ENCODE results near the gene MAP7D3.

Gene MAP7D3

GRCh38 chrX:136194536-136194935 lies 56.7 kb downstream of the MAP7D3 start:
- no peaks in the 10 kb centered on the region for H3K36me3 ChIP-seq (ENCODE audit: low read depth)
- no peak for TF ChIP-seq CTCF (IDR thresholded peaks at IDR 0.05; ENCODE audit: poor library complexity, severe bottlenecking)
- DNase-seq (ENCODE audit: low spot score) (no peak), ATAC-seq (ENCODE audit: low read depth) (no peak)
- H3K27me3 ChIP-seq (ENCODE audit: insufficient read depth, poor library complexity, severe bottlenecking) = no peaks in the 10 kb centered on the region
- H3K4me1 ChIP-seq (ENCODE audit: insufficient read depth, poor library complexity, severe bottlenecking) = peaks cover 10% of the 10 kb centered on the region
- no peak overlapping the region for H3K4me3 ChIP-seq (ENCODE audit: severe bottlenecking)
- no peak overlapping the region for H3K27ac ChIP-seq (ENCODE audit: poor library complexity, severe bottlenecking)
- H3K9me3 ChIP-seq (ENCODE audit: severe bottlenecking) = no peaks in the 10 kb centered on the region

- Histone ChIP-seq H3K36me3 (ENCODE audit: low read depth) (no peaks in the 10 kb centered on the region), H3K9me3 (ENCODE audit: severe bottlenecking) (no peaks in the 10 kb centered on the region), H3K27me3 (ENCODE audit: insufficient read depth, poor library complexity, severe bottlenecking) (no peaks in the 10 kb centered on the region), H3K27ac (ENCODE audit: poor library complexity, severe bottlenecking) (no peak overlapping the region), H3K4me1 (ENCODE audit: insufficient read depth, poor library complexity, severe bottlenecking) (peaks cover 2% of the 10 kb centered on the region), H3K4me3 (ENCODE audit: severe bottlenecking) (no peak overlapping the region)
- TF ChIP-seq CTCF (IDR thresholded peaks at IDR 0.05; ENCODE audit: poor library complexity, severe bottlenecking) = no peak
- DNase-seq (ENCODE audit: low spot score) = no peak
- ATAC-seq (ENCODE audit: low read depth) = no peak
Observed at GRCh38 chrX:136193771-136194170, 57.4 kb downstream of the MAP7D3 start.

DNA sequence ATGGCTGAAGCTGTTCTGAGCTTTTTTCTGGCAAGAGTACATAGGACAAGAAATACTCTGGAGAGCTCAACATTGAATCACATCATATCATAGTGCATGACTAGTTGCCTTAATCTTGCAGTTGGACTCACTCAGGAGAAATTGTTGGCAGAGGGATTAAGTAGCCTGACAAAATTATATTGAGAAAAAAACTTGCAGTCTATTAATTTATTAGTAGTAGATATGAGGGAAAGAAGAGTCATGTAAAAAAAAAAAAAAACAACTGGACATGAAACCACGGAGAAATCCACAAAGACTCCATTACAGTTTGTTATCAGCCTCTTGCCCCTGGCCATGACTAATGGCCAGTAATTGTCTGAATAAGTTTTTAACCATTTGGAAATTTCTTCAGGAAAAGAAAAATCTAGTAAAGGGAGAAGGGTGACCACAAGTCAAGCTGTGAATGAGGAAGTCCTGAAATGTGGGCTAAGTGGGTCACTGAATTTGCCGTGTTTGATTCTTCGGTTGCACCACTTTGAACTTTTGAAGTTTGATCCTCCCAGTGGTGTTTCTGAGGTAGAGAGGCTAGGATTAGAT lies 58.3 kb downstream of the MAP7D3 start:
- no peak for TF ChIP-seq CTCF (IDR thresholded peaks at IDR 0.05; ENCODE audit: poor library complexity, severe bottlenecking)
- no peak overlapping the region for H3K27ac ChIP-seq (ENCODE audit: poor library complexity, severe bottlenecking)
- DNase-seq (ENCODE audit: low spot score) = no peak

DNA sequence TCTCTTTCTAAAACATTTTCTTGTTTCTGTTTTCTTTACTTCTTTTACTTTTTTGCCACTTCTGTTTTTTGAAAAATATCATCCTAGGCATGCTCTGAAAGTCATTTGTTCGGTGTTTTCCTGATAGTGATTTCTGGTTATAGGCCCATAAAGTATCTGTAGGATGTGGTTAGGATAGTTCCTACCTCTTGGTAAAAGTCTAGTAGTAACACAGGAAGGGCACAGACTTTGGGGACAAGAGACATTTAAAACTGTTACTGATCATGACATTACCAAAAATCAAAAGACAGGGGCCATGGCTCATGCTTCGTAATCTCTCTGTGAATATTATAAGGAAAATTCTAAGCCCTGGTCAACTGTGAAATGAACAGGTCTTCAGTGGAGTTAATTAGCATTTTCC lies 59.1 kb downstream of the MAP7D3 start:
- H3K4me3 ChIP-seq (ENCODE audit: severe bottlenecking) = no peak overlapping the region
- ATAC-seq (ENCODE audit: low read depth) (no peak), DNase-seq (ENCODE audit: low spot score) (no peak)
- no peaks in the 10 kb centered on the region for H3K36me3 ChIP-seq (ENCODE audit: low read depth)
- no peak for TF ChIP-seq CTCF (IDR thresholded peaks at IDR 0.05; ENCODE audit: poor library complexity, severe bottlenecking)
- no peaks in the 10 kb centered on the region for H3K27me3 ChIP-seq (ENCODE audit: insufficient read depth, poor library complexity, severe bottlenecking)
- no peak overlapping the region for H3K27ac ChIP-seq (ENCODE audit: poor library complexity, severe bottlenecking)
- H3K4me1 ChIP-seq (ENCODE audit: insufficient read depth, poor library complexity, severe bottlenecking) = no peaks in the 10 kb centered on the region
- H3K9me3 ChIP-seq (ENCODE audit: severe bottlenecking) = no peaks in the 10 kb centered on the region

More for the DNA sequence above, 58.3 kb downstream of the MAP7D3 start:
- peak; percentile 41; the same call in 1 of the 3 replicates for ATAC-seq (ENCODE audit: low read depth)
- Histone ChIP-seq H3K27me3 (ENCODE audit: insufficient read depth, poor library complexity, severe bottlenecking) (no peaks in the 10 kb centered on the region), H3K9me3 (ENCODE audit: severe bottlenecking) (no peaks in the 10 kb centered on the region), H3K36me3 (ENCODE audit: low read depth) (no peaks in the 10 kb centered on the region), H3K4me1 (ENCODE audit: insufficient read depth, poor library complexity, severe bottlenecking) (no peaks in the 10 kb centered on the region), H3K4me3 (ENCODE audit: severe bottlenecking) (no peak overlapping the region)

DNA sequence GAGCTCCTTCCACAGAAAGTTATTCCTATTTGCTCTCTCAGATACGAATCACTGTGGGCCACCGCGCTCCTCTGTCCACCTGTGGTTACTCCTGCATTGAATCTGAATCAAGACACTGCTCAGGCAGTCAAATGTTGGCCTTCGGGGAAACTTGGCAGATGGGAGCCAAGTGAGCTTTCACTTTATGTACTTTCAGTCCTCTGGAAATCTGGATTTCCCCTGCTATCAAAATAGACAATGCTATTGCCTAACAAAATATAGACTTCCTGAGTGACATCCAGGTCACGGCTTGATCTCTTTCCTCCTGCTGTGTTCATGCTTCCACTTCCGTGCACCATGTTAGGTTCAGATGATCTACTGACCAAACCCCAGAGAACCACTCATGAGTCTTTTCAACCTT lies 60.0 kb downstream of the MAP7D3 start:
- Histone ChIP-seq H3K27me3 (ENCODE audit: insufficient read depth, poor library complexity, severe bottlenecking) (no peaks in the 10 kb centered on the region), H3K4me1 (ENCODE audit: insufficient read depth, poor library complexity, severe bottlenecking) (no peaks in the 10 kb centered on the region), H3K4me3 (ENCODE audit: severe bottlenecking) (no peak overlapping the region), H3K27ac (ENCODE audit: poor library complexity, severe bottlenecking) (no peak overlapping the region), H3K36me3 (ENCODE audit: low read depth) (no peaks in the 10 kb centered on the region), H3K9me3 (ENCODE audit: severe bottlenecking) (no peaks in the 10 kb centered on the region)
- TF ChIP-seq CTCF (IDR thresholded peaks at IDR 0.05; ENCODE audit: poor library complexity, severe bottlenecking) = no peak
- ATAC-seq (ENCODE audit: low read depth) (no peak), DNase-seq (ENCODE audit: low spot score) (no peak)

All from RWPE2 (cell line).